Naive thymus-derived CD4-positive, alpha-beta T cell (primary cell): ENCODE data around the gene TEKTIP1. TPM values are rescaled to one million over a fixed set of nuclear protein-coding genes. Genes with fewer than 3 reads are reported as not detected.
"Not testable (repeated sequence)": the region's sequence is repeated elsewhere in the genome, so short reads cannot be mapped to it uniquely, and the experiment has no call there.

ENCODE experiments used
- ATAC-seq: fragments of 150-1000 bp; cut with Tn5 transposase; 2 replicates; pipeline ENCODE4 v1.10.0; 2021; ENCODE audit warnings: mild to moderate bottlenecking, moderate library complexity
- CTCF ChIA-PET: fragments of 350-600 bp; sonication (Branson Sonifier 250); formaldehyde crosslinking; loops from one replicate; lab custom pipeline; 2021; ENCODE audit warnings: antibody characterized with exemption; lab: Charles Lee
- POLR2A ChIA-PET: fragments of 350-600 bp; sonication (Branson Sonifier 250); formaldehyde crosslinking; loops from one replicate; lab custom pipeline; 2021; ENCODE audit warnings: antibody characterized with exemption, inconsistent platforms; lab: Charles Lee
- DNase-seq, 9 donors: peaks; one replicate each; pipeline versions ENCODE4 v3.0.0 to v3.0.0-alpha.2; 2020 to 2022; ENCODE audit warnings: mixed read lengths in 1 of 9
- H3K27ac ChIP-seq: one replicate; pipeline ENCODE4 v1.7.0; 2013; ENCODE audit warnings: mild to moderate bottlenecking, low read depth, low read length, moderate library complexity
- H3K27me3 ChIP-seq, 2 donors: one replicate each; pipeline ENCODE4 v1.7.0; 2013; ENCODE audit warnings: low read length in 2 of 2, mild to moderate bottlenecking in 2 of 2, moderate library complexity in 2 of 2; ENCODE audit not compliant: control insufficient read depth in 2 of 2, insufficient read depth in 2 of 2
- H3K36me3 ChIP-seq, 3 experiments: 1 replicate in 2 of 3; 2 replicates in 1 of 3; pipeline ENCODE4 v1.7.0; 2013; ENCODE audit warnings: low read length in 3 of 3, mild to moderate bottlenecking in 3 of 3, moderate library complexity in 1 of 3; ENCODE audit not compliant: insufficient read depth in 3 of 3, control insufficient read depth in 2 of 3
- H3K4me1 ChIP-seq, 2 donors: one replicate each; pipeline ENCODE4 v1.7.0; 2013; ENCODE audit warnings: low read length in 2 of 2, mild to moderate bottlenecking in 2 of 2, moderate library complexity in 1 of 2; ENCODE audit not compliant: control insufficient read depth in 2 of 2, insufficient read depth in 2 of 2
- H3K4me3 ChIP-seq: 2 replicates; pipeline ENCODE4 v1.7.0; 2013; ENCODE audit warnings: mild to moderate bottlenecking, low read length
- H3K9me3 ChIP-seq, 3 experiments: 1 replicate in 2 of 3; 2 replicates in 1 of 3; pipeline ENCODE4 v1.7.0; 2013; ENCODE audit warnings: low read length in 3 of 3; ENCODE audit not compliant: control insufficient read depth in 2 of 3
- H3K27ac Mint-ChIP-seq, 9 donors: one replicate each; pipeline ENCODE4 v1.8.0; 2020 to 2022; ENCODE audit warnings: mixed read lengths in 9 of 9, mild to moderate bottlenecking in 8 of 9, moderate library complexity in 5 of 9, inconsistent platforms in 2 of 9
- H3K27me3 Mint-ChIP-seq, 5 donors: one replicate each; pipeline ENCODE4 v1.8.0; 2021 to 2022; ENCODE audit warnings: mixed read lengths in 5 of 5, mild to moderate bottlenecking in 1 of 5
- H3K36me3 Mint-ChIP-seq, 5 donors: one replicate each; pipeline ENCODE4 v1.8.0; 2020 to 2022; ENCODE audit warnings: mixed read lengths in 5 of 5, mild to moderate bottlenecking in 3 of 5, inconsistent platforms in 1 of 5
- H3K4me1 Mint-ChIP-seq, 7 donors: one replicate each; pipeline ENCODE4 v1.8.0; 2020 to 2022; ENCODE audit warnings: mixed read lengths in 7 of 7, mild to moderate bottlenecking in 3 of 7, inconsistent platforms in 1 of 7
- H3K4me3 Mint-ChIP-seq, 10 donors: one replicate each; pipeline ENCODE4 v1.8.0; 2020 to 2022; ENCODE audit warnings: mild to moderate bottlenecking in 10 of 10, mixed read lengths in 10 of 10, moderate library complexity in 6 of 10, inconsistent platforms in 2 of 10
- H3K9me3 Mint-ChIP-seq, 11 donors: one replicate each; pipeline ENCODE4 v1.8.0; 2020 to 2022; ENCODE audit warnings: mixed read lengths in 11 of 11, mild to moderate bottlenecking in 4 of 11, inconsistent platforms in 1 of 11, moderate library complexity in 1 of 11
- intact Hi-C, 2 donors: fragments of 100-400 bp; cut with micrococcal nuclease; formaldehyde crosslinking; loops; one replicate each; pipeline ENCODE4 v1.15.1; 2023
- polyA plus RNA-seq, 2 donors: library from polyadenylated mRNA; unstranded; fragments of 300-500 nt; fragmentation: Illumina TruSeq; gene quantifications; one replicate each; pipeline ENCODE4 v1.2.3, GENCODE V29; 2021
- total RNA-seq, 6 experiments: library from RNA in 5 of 6; stranded (reverse) in 5 of 6; gene quantifications; 1 replicate in 5 of 6; 2 replicates in 1 of 6; pipeline ENCODE4 v1.2.3 and lab custom pipeline; 2021 to 2026

The TEKTIP1 gene
- total and polyA plus RNA-seq, 7 experiments from 2014 or later = 5.6 to 11.5 (median 10.6) TPM; not detected in 2

GRCh38 chr19:3557461-3558248, 18.7 kb downstream of the TEKTIP1 start, which contains the start of gene MFSD12:
MFSD12 (minus strand) TSS chr19:3557586; CDS start chr19:3557403, 183 bp downstream.
- peak; percentile 94 for ATAC-seq
- no peaks in the 10 kb centered on the region for H3K27me3 Mint-ChIP-seq
- intact Hi-C loops = loop anchor here (1.0 to 10.0 kb wide), 9 partner anchors 15 to 917 kb away; partner anchors contain the start of genes FZR1 (in 2 of the 2), HMG20B (in 2 of the 2), APBA3 (in 1 of the 2) and HDGFL2 (in 1 of the 2)
- peaks cover 0 to 9% (median 0%) of the 10 kb centered on the region in 5 donors for H3K36me3 Mint-ChIP-seq
- peak within 1 kb of the TSS; percentile 92 to 100 (median 96) for H3K4me3 Mint-ChIP-seq
- H3K4me1 ChIP-seq = peaks cover 25 to 30% of the 10 kb centered on the region in 2 donors
- ChIA-PET POLR2A (interaction anchor here (0.6 to 3.1 kb wide), 12 partner anchors 11 to 529 kb away, joined by 3 to 25 read pairs (median 4); partner anchors contain the start of genes FZR1, GIPC3 and MRPL54), CTCF (interaction anchor here (1.1 to 4.5 kb wide), 4 partner anchors 12 to 205 kb away, joined by 3 to 30 read pairs (median 6); partner anchors contain the start of genes GIPC3, MRPL54 and PIP5K1C)
- peak within 1 kb of the TSS; percentile 92 to 97 (median 95) for H3K27ac Mint-ChIP-seq
- DNase-seq = peak; percentile 88 to 98 (median 93)
- peaks cover 18 to 40% (median 38%) of the 10 kb centered on the region in 7 donors for H3K4me1 Mint-ChIP-seq
- H3K9me3 Mint-ChIP-seq = peaks cover 0 to 2% (median 0%) of the 10 kb centered on the region in 11 donors
- no peaks in the 10 kb centered on the region for H3K27me3 ChIP-seq
- H3K9me3 ChIP-seq = no peaks in the 10 kb centered on the region
- peak within 1 kb of the TSS; percentile 83 for H3K27ac ChIP-seq
- H3K36me3 ChIP-seq = peaks cover 0 to 7% (median 0%) of the 10 kb centered on the region in 3 experiments
- peak within 1 kb of the TSS; percentile 90 for H3K4me3 ChIP-seq

GRCh38 chr19:3563709-3564524, 24.9 kb downstream of the TEKTIP1 start:
- ATAC-seq (no peak), DNase-seq (no peak)
- no peaks in the 10 kb centered on the region for H3K9me3 ChIP-seq
- no peaks in the 10 kb centered on the region for H3K27me3 ChIP-seq
- no peak overlapping the region for H3K4me3 ChIP-seq
- no peaks in the 10 kb centered on the region for H3K36me3 ChIP-seq
- Mint-ChIP-seq H3K9me3 (no peaks in the 10 kb centered on the region), H3K27ac (no peak overlapping the region), H3K27me3 (no peaks in the 10 kb centered on the region), H3K36me3 (no peaks in the 10 kb centered on the region), H3K4me1 (peaks cover 0 to 1% (median 0%) of the 10 kb centered on the region in 7 donors), H3K4me3 (no peak overlapping the region)
- no peaks in the 10 kb centered on the region for H3K4me1 ChIP-seq
- intact Hi-C loops = no loop called here
- POLR2A ChIA-PET = interaction anchor here (1.3 kb wide), 1 partner anchor 9 kb away, joined by 3 read pairs; no protein-coding TSS in a partner anchor
- CTCF ChIA-PET = interaction anchor here (0.6 to 1.0 kb wide), 2 partner anchors 19 to 383 kb away, joined by 4 to 6 read pairs; no protein-coding TSS in a partner anchor
- no peak overlapping the region for H3K27ac ChIP-seq

- Mint-ChIP-seq H3K4me1 (no peaks in the 10 kb centered on the region), H3K27ac (no peak overlapping the region), H3K9me3 (no peaks in the 10 kb centered on the region), H3K27me3 (no peaks in the 10 kb centered on the region), H3K4me3 (no peak overlapping the region), H3K36me3 (no peaks in the 10 kb centered on the region)
- ATAC-seq = no peak
- CTCF ChIA-PET = interaction anchor here (1.2 kb wide), 1 partner anchor 20 kb away, joined by 3 read pairs; no protein-coding TSS in a partner anchor
- no peak for DNase-seq
- no peaks in the 10 kb centered on the region for H3K4me1 ChIP-seq
- no peaks in the 10 kb centered on the region for H3K27me3 ChIP-seq
- intact Hi-C loops = no loop called here
- H3K36me3 ChIP-seq = no peaks in the 10 kb centered on the region
- POLR2A ChIA-PET = interaction anchor here (0.7 kb wide), 1 partner anchor 126 kb away, joined by 5 read pairs; no protein-coding TSS in a partner anchor
- H3K27ac ChIP-seq = no peak overlapping the region
- H3K9me3 ChIP-seq = no peaks in the 10 kb centered on the region
- H3K4me3 ChIP-seq = no peak overlapping the region
These were observed 26.2 kb downstream of the TEKTIP1 start for GRCh38 chr19:3565139-3565538.

- peaks cover 7 to 25% (median 12%) of the 10 kb centered on the region in 7 donors for H3K4me1 Mint-ChIP-seq
- H3K27ac ChIP-seq, H3K9me3 Mint-ChIP-seq, ATAC-seq, H3K4me3 ChIP-seq, H3K4me3 Mint-ChIP-seq, H3K36me3 Mint-ChIP-seq, DNase-seq, H3K27me3 ChIP-seq, H3K9me3 ChIP-seq, H3K36me3 ChIP-seq, H3K27ac Mint-ChIP-seq, H3K27me3 Mint-ChIP-seq: not testable (repeated sequence)
- POLR2A ChIA-PET = interaction anchor here (3.0 kb wide), 1 partner anchor 13 kb away, joined by 15 read pairs; the partner anchor contains the start of gene MFSD12
- CTCF ChIA-PET = interaction anchor here (0.6 to 0.7 kb wide), 2 partner anchors 15 to 311 kb away, joined by 3 to 4 read pairs; no protein-coding TSS in a partner anchor
- H3K4me1 ChIP-seq = peaks cover 12 to 13% of the 10 kb centered on the region in 2 donors
- intact Hi-C loops = loop anchor here in 1 of 2 donors (5.0 kb wide), 1 partner anchor 37 kb away; the partner anchor contains the start of gene TBXA2R
These were observed 31.1 kb downstream of the TEKTIP1 start for GRCh38 chr19:3570042-3570441.

- H3K27me3 ChIP-seq = no peaks in the 10 kb centered on the region
- POLR2A ChIA-PET = interaction anchor here (3.0 kb wide), 1 partner anchor 13 kb away, joined by 15 read pairs; the partner anchor contains the start of gene MFSD12
- H3K9me3 ChIP-seq = no peaks in the 10 kb centered on the region
- intact Hi-C loops = loop anchor here in 1 of 2 donors (5.0 kb wide), 1 partner anchor 37 kb away; the partner anchor contains the start of gene TBXA2R
- CTCF ChIA-PET = interaction anchor here (0.6 kb wide), 1 partner anchor 100 kb away, joined by 3 read pairs; no protein-coding TSS in a partner anchor
- H3K36me3 Mint-ChIP-seq = peaks cover 0 to 8% (median 6%) of the 10 kb centered on the region in 5 donors
- no peak for ATAC-seq
- no peak overlapping the region for H3K4me3 Mint-ChIP-seq
- H3K4me1 Mint-ChIP-seq = peaks cover 11 to 29% (median 14%) of the 10 kb centered on the region in 7 donors
- no peaks in the 10 kb centered on the region for H3K27me3 Mint-ChIP-seq
- H3K4me1 ChIP-seq = peaks cover 12 to 13% of the 10 kb centered on the region in 2 donors
- H3K27ac Mint-ChIP-seq = no peak overlapping the region
- peaks cover 0 to 8% (median 0%) of the 10 kb centered on the region in 3 experiments for H3K36me3 ChIP-seq
- no peaks in the 10 kb centered on the region for H3K9me3 Mint-ChIP-seq
- DNase-seq = no peak
- no peak overlapping the region for H3K4me3 ChIP-seq
- H3K27ac ChIP-seq = no peak overlapping the region
These were observed 31.6 kb downstream of the TEKTIP1 start for GRCh38 chr19:3570606-3571011.
